AG04450 (cell line): ENCODE measurements around the gene SERF2. TPM values are rescaled to one million over a fixed set of nuclear protein-coding genes. Genes with fewer than 3 reads are reported as not detected.

Experiments
- CTCF ChIA-PET: fragments of 300-600, 350-600 bp; formaldehyde crosslinking; extraction: SDS; loops from one replicate; lab custom pipeline; 2022; ENCODE audit warnings: antibody characterized with exemption, inconsistent platforms; lab: Charles Lee
- POLR2A ChIA-PET: fragments of 350-600 bp; formaldehyde crosslinking; extraction: SDS; loops from one replicate; lab custom pipeline; 2021; ENCODE audit warnings: antibody characterized with exemption, inconsistent platforms; lab: Yijun Ruan, JAX
- DNase-seq: peaks from one replicate; pipeline ENCODE4 v3.0.0-alpha.2; 2011; ENCODE audit warnings: low read depth, low spot score
- H3K27ac ChIP-seq: one replicate; pipeline ENCODE4 v1.5.1; 2012; ENCODE audit warnings: low read depth, low read length, control low read depth
- H3K27me3 ChIP-seq: one replicate; pipeline ENCODE4 v1.6.0; 2012; ENCODE audit warnings: low read length; ENCODE audit not compliant: control insufficient read depth, insufficient read depth
- H3K4me3 ChIP-seq: 2 replicates; pipeline ENCODE4 v1.5.1; 2011; ENCODE audit warnings: mild to moderate bottlenecking, low read depth, low read length, control low read depth
- H3K9me3 ChIP-seq: 2 replicates; pipeline ENCODE4 v1.5.1; 2012; ENCODE audit warnings: low read length; ENCODE audit not compliant: control insufficient read depth, insufficient read depth
- polyA plus RNA-seq: library from polyadenylated mRNA; depleted of rRNA; stranded (reverse); fragments of >200 nt; gene quantifications from 2 replicates; pipeline ENCODE4 v1.2.3, GENCODE V29; 2011
- TF ChIP-seq, protein P1 (sequence below): IDR thresholded peaks from 2 replicates; pipeline ENCODE4 v1.5.1; 2011; ENCODE audit warnings: low read depth, low read length, control low read depth, inconsistent platforms

Gene SERF2
- polyA plus RNA-seq, 1 experiment, result 608 TPM

DNA sequence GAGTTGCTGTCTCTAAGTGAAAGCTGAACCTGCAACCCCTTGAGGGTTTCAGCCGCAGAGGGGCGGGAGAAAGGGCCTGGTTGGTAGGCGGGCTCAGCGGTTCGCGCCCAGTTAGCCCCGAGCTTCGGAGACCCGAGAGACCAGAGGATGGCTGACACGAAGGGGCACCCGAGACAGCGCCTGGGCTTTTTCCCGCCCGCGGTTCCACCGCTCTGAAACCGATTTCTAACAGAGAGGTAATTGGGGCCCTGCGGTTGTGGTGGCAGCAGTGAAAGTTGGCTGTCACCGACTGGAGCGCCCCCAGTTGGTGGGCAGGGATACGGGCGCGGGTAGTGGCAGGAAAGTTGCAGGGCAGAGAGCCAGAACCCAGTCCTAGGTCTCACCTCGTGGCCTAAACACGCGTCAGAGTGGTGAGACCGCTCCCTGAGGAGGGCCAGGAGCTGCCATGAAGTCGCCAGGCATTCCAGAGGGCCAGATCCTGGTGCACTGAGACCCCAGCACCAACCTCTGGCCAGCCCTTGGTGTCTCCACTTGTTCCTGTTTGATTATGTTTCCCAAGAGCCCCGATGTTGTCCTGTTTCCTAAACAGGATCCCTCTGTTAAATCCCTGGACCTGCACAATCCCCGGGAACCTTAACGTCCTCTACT, 14.7 kb upstream of the SERF2 start:
- Histone ChIP-seq H3K27ac (peak overlapping the region; percentile 25), H3K9me3 (no peaks in the 10 kb centered on the region), H3K4me3 (peak overlapping the region; percentile 63), H3K27me3 (no peaks in the 10 kb centered on the region)
- DNase-seq, result no peak
- TF ChIP-seq, protein P1, sequence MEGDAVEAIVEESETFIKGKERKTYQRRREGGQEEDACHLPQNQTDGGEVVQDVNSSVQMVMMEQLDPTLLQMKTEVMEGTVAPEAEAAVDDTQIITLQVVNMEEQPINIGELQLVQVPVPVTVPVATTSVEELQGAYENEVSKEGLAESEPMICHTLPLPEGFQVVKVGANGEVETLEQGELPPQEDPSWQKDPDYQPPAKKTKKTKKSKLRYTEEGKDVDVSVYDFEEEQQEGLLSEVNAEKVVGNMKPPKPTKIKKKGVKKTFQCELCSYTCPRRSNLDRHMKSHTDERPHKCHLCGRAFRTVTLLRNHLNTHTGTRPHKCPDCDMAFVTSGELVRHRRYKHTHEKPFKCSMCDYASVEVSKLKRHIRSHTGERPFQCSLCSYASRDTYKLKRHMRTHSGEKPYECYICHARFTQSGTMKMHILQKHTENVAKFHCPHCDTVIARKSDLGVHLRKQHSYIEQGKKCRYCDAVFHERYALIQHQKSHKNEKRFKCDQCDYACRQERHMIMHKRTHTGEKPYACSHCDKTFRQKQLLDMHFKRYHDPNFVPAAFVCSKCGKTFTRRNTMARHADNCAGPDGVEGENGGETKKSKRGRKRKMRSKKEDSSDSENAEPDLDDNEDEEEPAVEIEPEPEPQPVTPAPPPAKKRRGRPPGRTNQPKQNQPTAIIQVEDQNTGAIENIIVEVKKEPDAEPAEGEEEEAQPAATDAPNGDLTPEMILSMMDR, result peak; percentile 73
- ChIA-PET POLR2A (interaction anchor here (0.6 to 1.8 kb wide), 4 partner anchors 12 to 336 kb away, joined by 3 to 7 read pairs (median 4); partner anchors contain the start of genes HYPK and SERINC4), CTCF (interaction anchor here (0.6 to 1.8 kb wide), 14 partner anchors 9 to 549 kb away, joined by 3 to 13 read pairs (median 5); partner anchors contain the start of gene SERF2)

DNA sequence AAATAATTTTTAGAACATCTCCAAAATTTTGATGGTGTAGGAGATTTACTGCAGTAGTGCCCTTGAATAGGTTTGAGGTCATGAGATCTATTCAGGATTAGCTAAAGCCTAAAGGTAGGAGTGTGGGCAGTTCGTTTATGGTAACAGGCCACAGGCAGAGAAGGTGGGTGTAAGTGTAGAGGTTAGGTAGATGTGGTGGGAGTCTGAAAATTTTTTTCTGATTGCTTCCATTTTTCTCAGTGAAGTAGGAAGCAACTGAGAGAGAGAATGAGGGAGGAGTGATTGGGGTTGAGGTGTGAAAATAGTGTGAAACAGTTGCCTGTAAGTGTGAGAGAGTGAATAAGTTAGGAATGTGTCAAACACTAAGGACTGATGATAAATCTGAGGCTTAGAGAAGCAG, 13.1 kb upstream of the SERF2 start:
- POLR2A ChIA-PET, result no interaction called here
- CTCF ChIA-PET, result interaction anchor here (1.2 kb wide), 1 partner anchor 9 kb away, joined by 14 read pairs; no protein-coding TSS in a partner anchor
- TF ChIP-seq, protein P1, result no peak

DNA sequence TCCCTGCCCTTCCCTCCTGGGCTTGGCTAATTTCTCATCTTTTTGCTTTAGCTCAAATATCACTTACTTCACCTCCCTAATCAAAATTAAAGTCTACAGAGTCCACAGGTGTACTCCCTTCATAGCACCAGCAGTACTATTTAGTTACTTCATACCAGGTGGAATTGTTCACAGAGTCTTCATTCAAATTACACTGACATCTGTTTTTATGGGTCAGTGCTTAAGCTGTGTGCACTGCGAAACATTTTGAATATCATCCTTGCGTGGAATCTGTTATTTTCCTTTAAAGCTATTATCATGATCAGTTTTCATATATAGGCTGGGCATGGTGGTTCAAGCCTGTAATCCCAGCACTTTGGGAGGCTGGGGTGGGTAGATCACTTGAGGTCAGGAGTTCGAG, 2.7 kb upstream of the SERF2 start:
- ChIA-PET CTCF (interaction anchor here (1.5 kb wide), 1 partner anchor 13 kb away, joined by 6 read pairs; the partner anchor contains the start of gene ELL3), POLR2A (interaction anchor here (1.2 kb wide), 1 partner anchor 13 kb away, joined by 3 read pairs; the partner anchor contains the start of gene ELL3)
- H3K9me3 ChIP-seq, result no peaks in the 10 kb centered on the region; the same call in 1 of the 2 replicates
- H3K27ac ChIP-seq, result no peak overlapping the region
- TF ChIP-seq, protein P1, result no peak
- H3K27me3 ChIP-seq, result no peaks in the 10 kb centered on the region
- no peak for DNase-seq
- no peak overlapping the region for H3K4me3 ChIP-seq

More for the DNA sequence above, 13.1 kb upstream of the SERF2 start:
- no peaks in the 10 kb centered on the region for H3K9me3 ChIP-seq
- no peak overlapping the region for H3K27ac ChIP-seq
- no peaks in the 10 kb centered on the region for H3K27me3 ChIP-seq
- no peak overlapping the region for H3K4me3 ChIP-seq
- DNase-seq, result no peak

DNA sequence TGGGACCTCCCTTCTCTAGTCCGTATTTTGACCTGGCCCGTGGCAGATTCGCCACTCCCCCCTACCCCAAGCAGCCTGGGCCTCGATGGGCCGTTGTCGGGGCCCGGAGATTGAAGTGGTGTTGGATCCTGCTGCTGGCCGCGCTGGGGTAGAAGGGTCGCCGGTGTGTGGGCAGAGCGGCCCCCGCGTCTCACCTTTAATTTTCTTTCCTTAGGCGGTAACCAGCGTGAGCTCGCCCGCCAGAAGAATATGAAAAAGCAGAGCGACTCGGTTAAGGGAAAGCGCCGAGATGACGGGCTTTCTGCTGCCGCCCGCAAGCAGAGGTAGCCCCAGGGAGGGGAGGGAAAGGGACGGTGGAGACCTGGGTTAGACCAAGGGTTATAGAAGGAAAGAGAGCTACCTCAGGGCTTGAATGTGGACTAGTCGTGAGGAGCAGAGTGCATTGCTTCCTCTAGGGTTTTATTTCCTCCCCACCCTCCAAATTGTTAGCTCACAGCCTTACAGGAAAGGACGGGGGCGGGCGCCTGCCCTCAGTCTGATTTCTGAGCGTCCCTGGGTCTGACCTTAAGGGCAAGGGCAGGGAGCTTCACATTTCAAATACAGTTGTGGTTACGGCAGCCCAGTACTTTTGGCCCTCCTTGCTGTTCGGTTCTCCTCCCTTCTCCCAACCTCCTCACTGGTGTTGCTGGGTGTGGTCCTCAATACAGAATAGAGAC, 799 bp downstream of the SERF2 start:
- DNase-seq, result no peak
- TF ChIP-seq, protein P1, result peak; percentile 31; the same call in 1 of the 2 replicates
- ChIA-PET POLR2A (interaction anchor here (0.7 to 2.1 kb wide), 5 partner anchors 10 to 111 kb away, joined by 3 to 11 read pairs (median 3); partner anchors contain the start of gene MFAP1), CTCF (interaction anchor here (0.6 to 1.4 kb wide), 5 partner anchors 15 to 508 kb away, joined by 3 to 5 read pairs (median 3); no protein-coding TSS in a partner anchor)
- H3K4me3 ChIP-seq, result peak overlapping the region; percentile 100
- H3K27me3 ChIP-seq, result no peaks in the 10 kb centered on the region
- peak overlapping the region; percentile 93 for H3K27ac ChIP-seq
- no peaks in the 10 kb centered on the region; the same call in 1 of the 2 replicates for H3K9me3 ChIP-seq
